ENCODE results near the gene MAGI3.
"Not testable (repeated sequence)": the region's sequence is repeated elsewhere in the genome, so short reads cannot be mapped to it uniquely, and the experiment has no call there.

Gene MAGI3

GRCh38 chr1:113409363-113409762 is 19.0 kb downstream of the MAGI3 start:
- H3K9me3 ChIP-seq (replicated peaks in 1 of 11): peaks cover 0 to 8% (median 6%) of the 10 kb centered on the region in 11 experiments; a peak in 10 of 22 replicates
- H3K4me1 ChIP-seq: peaks cover 0 to 15% (median 0%) of the 10 kb centered on the region in 10 experiments; a peak in 2 of 20 replicates
- no peak overlapping the region for H3K9ac ChIP-seq
- H3K27me3 ChIP-seq: no peaks in the 10 kb centered on the region
- no peak overlapping the region for H3K4me2 ChIP-seq
- no peaks in the 10 kb centered on the region for H4K20me1 ChIP-seq
- no peak overlapping the region for H3K4me3 ChIP-seq
- H3K36me3 ChIP-seq: no peaks in the 10 kb centered on the region
- H3K27ac ChIP-seq: no peak overlapping the region
- TF ChIP-seq Cebpa-rat (IDR thresholded peaks at IDR 0.05): no peak

DNA sequence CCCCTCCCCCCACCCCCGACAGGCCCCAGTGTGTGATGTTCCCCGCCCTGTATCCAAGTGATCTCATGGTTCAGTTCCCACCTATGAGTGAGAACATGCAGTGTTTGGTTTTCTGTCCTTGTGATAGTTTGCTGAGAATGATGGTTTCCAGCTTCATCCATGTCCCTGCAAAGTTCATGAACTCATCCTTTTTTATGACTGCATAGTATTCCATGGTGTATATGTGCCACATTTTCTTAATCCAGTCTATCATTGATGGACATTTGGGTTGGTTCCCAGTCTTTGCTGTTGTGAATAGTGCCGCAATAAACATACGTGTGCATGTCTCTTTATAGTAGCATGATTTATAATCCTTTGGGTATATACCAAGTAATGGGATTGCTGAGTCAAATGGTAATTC is 21.7 kb downstream of the MAGI3 start:
- not testable (repeated sequence) for H3K9me3 ChIP-seq (replicated peaks in 1 of 11); H4K20me1 ChIP-seq; H3K4me1 ChIP-seq; H3K36me3 ChIP-seq; H3K4me3 ChIP-seq; H3K4me2 ChIP-seq; H3K9ac ChIP-seq; H3K27ac ChIP-seq; H3K27me3 ChIP-seq

- H3K4me2 ChIP-seq: no peak overlapping the region
- H3K4me3 ChIP-seq: no peak overlapping the region
- H3K27ac ChIP-seq: no peak overlapping the region
- no peak overlapping the region for H3K9ac ChIP-seq
- H3K36me3 ChIP-seq: no peaks in the 10 kb centered on the region
- no peaks in the 10 kb centered on the region; a peak in 1 of 22 replicates for H4K20me1 ChIP-seq
- H3K4me1 ChIP-seq: peaks cover 0 to 6% (median 0%) of the 10 kb centered on the region in 10 experiments; a peak in 1 of 20 replicates
- H3K27me3 ChIP-seq: no peaks in the 10 kb centered on the region
- peaks cover 3 to 16% (median 11%) of the 10 kb centered on the region in 11 experiments; a peak in 13 of 22 replicates for H3K9me3 ChIP-seq (replicated peaks in 1 of 11)
- no peak for TF ChIP-seq Cebpa-rat (IDR thresholded peaks at IDR 0.05)
Measured at GRCh38 chr1:113415310-113416070, 25.2 kb downstream of the MAGI3 start.

DNA sequence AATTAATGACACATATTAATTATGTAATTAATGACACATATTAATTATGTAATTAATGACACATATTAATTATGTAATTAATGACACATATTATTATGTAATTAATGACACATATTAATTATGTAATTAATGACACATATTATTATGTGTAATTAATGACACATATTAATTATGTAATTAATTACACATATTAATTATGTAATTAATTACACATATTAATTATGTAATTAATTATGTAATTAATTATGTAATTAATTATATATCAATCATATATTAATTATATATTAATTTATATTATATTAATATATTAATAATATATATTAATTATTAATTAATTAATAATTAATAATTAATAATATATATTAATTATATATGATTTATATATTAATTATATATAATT is 25.8 kb downstream of the MAGI3 start:
- H3K27ac ChIP-seq, H3K36me3 ChIP-seq, H3K4me3 ChIP-seq, H3K4me2 ChIP-seq, H3K4me1 ChIP-seq, H3K9ac ChIP-seq, H4K20me1 ChIP-seq, H3K27me3 ChIP-seq: not testable (repeated sequence)
- peaks cover 3 to 16% (median 11%) of the 10 kb centered on the region in 11 experiments; a peak in 13 of 22 replicates for H3K9me3 ChIP-seq (replicated peaks in 1 of 11)

DNA sequence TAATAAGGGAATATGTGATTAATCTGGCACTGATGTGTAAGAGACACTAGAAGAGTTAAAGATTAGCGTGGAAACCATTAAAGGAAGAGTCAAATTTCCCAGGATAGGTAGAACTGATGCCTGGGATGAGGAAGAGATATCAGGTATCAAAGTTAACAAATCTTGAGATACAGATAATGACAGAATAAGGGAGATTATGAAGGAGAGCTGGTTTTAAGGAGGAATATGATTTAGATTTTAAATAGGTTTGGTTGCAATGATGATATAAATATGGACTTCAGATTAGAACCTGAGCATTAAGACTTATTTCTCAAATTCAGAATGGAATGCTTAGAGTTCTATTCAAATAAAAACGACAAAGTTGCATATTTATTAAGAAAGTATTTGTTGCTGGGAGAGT is 26.2 kb downstream of the MAGI3 start:
- Histone ChIP-seq H3K9me3 (replicated peaks in 1 of 11) (peaks cover 3 to 16% (median 11%) of the 10 kb centered on the region in 11 experiments; a peak in 13 of 22 replicates), H3K9ac (no peak overlapping the region), H3K4me3 (no peak overlapping the region), H4K20me1 (no peaks in the 10 kb centered on the region; a peak in 1 of 22 replicates), H3K27me3 (no peaks in the 10 kb centered on the region), H3K36me3 (no peaks in the 10 kb centered on the region), H3K4me2 (no peak overlapping the region), H3K4me1 (0 out of 20 replicates have a peak, but pooled peaks cover 0 to 4% (median 0%) of the 10 kb centered on the region in 10 experiments), H3K27ac (no peak overlapping the region)
- TF ChIP-seq Cebpa-rat (IDR thresholded peaks at IDR 0.05): no peak

GRCh38 chr1:113422315-113423068 is 32.2 kb downstream of the MAGI3 start:
- Histone ChIP-seq H3K9me3 (replicated peaks in 1 of 11) (peaks cover 17 to 38% (median 31%) of the 10 kb centered on the region in 11 experiments), H3K9ac (no peak overlapping the region), H3K4me1 (0 out of 20 replicates have a peak, but pooled peaks cover 0 to 4% (median 0%) of the 10 kb centered on the region in 10 experiments), H3K27ac (no peak overlapping the region), H3K27me3 (no peaks in the 10 kb centered on the region), H3K36me3 (peaks cover 0 to 17% (median 11%) of the 10 kb centered on the region in 11 experiments; a peak in 13 of 22 replicates), H3K4me2 (no peak overlapping the region), H4K20me1 (no peaks in the 10 kb centered on the region), H3K4me3 (0 out of 20 replicates have a peak overlapping the region, but pooled peaks of 1 of the 10 experiments have one; percentile 28)
- TF ChIP-seq Cebpa-rat (IDR thresholded peaks at IDR 0.05): no peak

- Histone ChIP-seq H3K4me1 (no peaks in the 10 kb centered on the region), H3K4me2 (no peak overlapping the region), H3K9me3 (replicated peaks in 1 of 11) (peaks cover 17 to 38% (median 31%) of the 10 kb centered on the region in 11 experiments), H3K36me3 (peaks cover 0 to 17% (median 11%) of the 10 kb centered on the region in 11 experiments; a peak in 13 of 22 replicates), H3K9ac (no peak overlapping the region), H3K27me3 (no peaks in the 10 kb centered on the region), H3K27ac (no peak overlapping the region), H3K4me3 (no peak overlapping the region), H4K20me1 (no peaks in the 10 kb centered on the region)
- TF ChIP-seq Cebpa-rat (IDR thresholded peaks at IDR 0.05): no peak
Measured at GRCh38 chr1:113423826-113424225, 33.5 kb downstream of the MAGI3 start.

DNA sequence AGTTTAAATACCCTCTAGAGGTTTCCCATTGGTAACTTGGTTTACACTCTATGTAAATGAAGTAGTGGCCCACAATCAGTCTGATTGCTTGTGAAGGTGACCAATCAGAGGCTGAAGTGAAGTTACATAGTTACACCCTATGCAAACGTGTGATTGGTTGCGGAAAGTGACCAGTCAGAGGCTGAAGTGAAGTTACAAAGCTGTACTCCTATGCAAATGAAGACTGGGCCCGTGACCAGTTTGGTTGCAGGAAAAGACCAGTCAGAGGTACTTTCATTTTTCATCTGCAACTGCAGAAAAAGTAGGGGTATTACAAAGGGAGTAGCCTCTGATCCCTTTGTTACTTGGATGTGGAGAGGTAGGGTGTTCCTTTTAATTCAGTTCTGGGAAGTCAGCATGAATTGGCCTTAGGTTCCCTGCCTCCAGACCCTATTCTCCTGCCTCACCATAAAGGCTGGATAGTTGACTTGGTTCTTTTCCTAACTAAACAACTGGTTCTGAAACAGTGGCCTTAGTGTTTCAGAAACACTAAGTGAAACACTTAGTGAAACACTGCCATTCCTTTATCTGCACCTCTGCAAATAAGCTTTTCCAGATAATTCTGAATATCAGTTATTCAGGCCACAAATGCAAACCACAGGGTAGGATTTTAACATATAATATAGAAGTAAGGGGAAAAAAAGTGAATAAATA is 39.3 kb downstream of the MAGI3 start:
- Histone ChIP-seq H3K4me2 (no peak overlapping the region), H3K9ac (no peak overlapping the region), H3K4me1 (no peaks in the 10 kb centered on the region), H3K36me3 (no peaks in the 10 kb centered on the region), H3K27me3 (no peaks in the 10 kb centered on the region), H3K27ac (no peak overlapping the region), H3K9me3 (replicated peaks in 1 of 11) (peaks cover 0 to 8% (median 0%) of the 10 kb centered on the region in 11 experiments; a peak in 5 of 22 replicates), H3K4me3 (no peak overlapping the region), H4K20me1 (no peaks in the 10 kb centered on the region; a peak in 1 of 22 replicates)
- no peak for TF ChIP-seq Cebpa-rat (IDR thresholded peaks at IDR 0.05)

GRCh38 chr1:113433184-113433583 is 42.9 kb downstream of the MAGI3 start:
- no peaks in the 10 kb centered on the region; a peak in 1 of 22 replicates for H4K20me1 ChIP-seq
- no peaks in the 10 kb centered on the region for H3K27me3 ChIP-seq
- H3K36me3 ChIP-seq: no peaks in the 10 kb centered on the region
- no peak overlapping the region for H3K4me2 ChIP-seq
- H3K4me3 ChIP-seq: no peak overlapping the region
- no peak for TF ChIP-seq Cebpa-rat (IDR thresholded peaks at IDR 0.05)
- peaks cover 0 to 5% (median 0%) of the 10 kb centered on the region in 10 experiments; a peak in 1 of 20 replicates for H3K4me1 ChIP-seq
- H3K9ac ChIP-seq: no peak overlapping the region
- H3K27ac ChIP-seq: no peak overlapping the region
- no peaks in the 10 kb centered on the region; a peak in 1 of 22 replicates for H3K9me3 ChIP-seq (replicated peaks in 1 of 11)

All from BLaER1 treated with 17β-estradiol and CSF1 and Interleukin-3, amounts not matched to agents 10 nM and 100 nM (cell line).